ENCODE data around the gene BFSP1. TPM values are rescaled to one million over a fixed set of nuclear protein-coding genes. Genes with fewer than 3 reads are reported as not detected.
A peak's percentile ranks its signal among the peaks of the same experiment; 100 is the strongest.

The BFSP1 gene
- total RNA-seq (1 to 10 TPM; 1.8 to 2.2 TPM), polyA plus RNA-seq (ENCODE audit: insufficient read length in 2 of 2) (1 to 10 TPM; 2.6 to 3.1 TPM)
- long read RNA-seq, donor 1 = 0 reads
- long read RNA-seq, donor 2 = 0 reads
- long read RNA-seq, donor 3, partial matches to known transcripts = 483 of 529 reads
- long read RNA-seq, donor 3, other reads (novel, unspliced or antisense) = 45 of 529 reads
- long read RNA-seq, donor 4, partial matches to known transcripts = 710 of 746 reads
- long read RNA-seq, donor 4, other reads (novel, unspliced or antisense) = 36 of 746 reads

GRCh38 chr20:17530716-17531664, at the start of gene BFSP1:
Gene BFSP1, minus strand, starts transcription at chr20:17531379. Its CDS starts 50 bp downstream, at chr20:17531329.
- Histone ChIP-seq H3K36me3 (ENCODE audit: control insufficient read depth, insufficient read depth, low read length) (no peaks in the 10 kb centered on the region), H3K4me1 (ENCODE audit: control insufficient read depth, insufficient read depth, low read length) (peaks cover 10% of the 10 kb centered on the region), H3K27me3 (ENCODE audit: control insufficient read depth, insufficient read depth, low read length) (peaks cover 2% of the 10 kb centered on the region), H3K4me3 (ENCODE audit: low read depth, low read length) (peak within 1 kb of the TSS; percentile 38), H3K9me3 (ENCODE audit: control insufficient read depth, insufficient read depth, low read length) (no peaks in the 10 kb centered on the region), H3K27ac (ENCODE audit: low read depth, low read length) (no peak within 1 kb of the TSS)
- under 1% methylated on average over 111 of the region's 111 CpGs for WGBS (ENCODE audit: insufficient coverage)
- DNase-seq (ENCODE audit: low read depth in 4 of 6, low spot score in 6 of 6) = peak in 2 of 6 donors; percentile 78 to 80

- H3K4me3 ChIP-seq (ENCODE audit: low read depth, low read length) = no peak overlapping the region
- H3K4me1 ChIP-seq (ENCODE audit: control insufficient read depth, insufficient read depth, low read length) = no peaks in the 10 kb centered on the region
- 90% methylated on average over 2 of the region's 2 CpGs for WGBS (ENCODE audit: insufficient coverage)
- H3K27me3 ChIP-seq (ENCODE audit: control insufficient read depth, insufficient read depth, low read length) = no peaks in the 10 kb centered on the region
- no peak for DNase-seq (ENCODE audit: low read depth in 4 of 6, low spot score in 6 of 6)
- H3K36me3 ChIP-seq (ENCODE audit: control insufficient read depth, insufficient read depth, low read length) = no peaks in the 10 kb centered on the region
- H3K27ac ChIP-seq (ENCODE audit: low read depth, low read length) = no peak overlapping the region
- no peaks in the 10 kb centered on the region for H3K9me3 ChIP-seq (ENCODE audit: control insufficient read depth, insufficient read depth, low read length)
Observed at GRCh38 chr20:17580895-17581294, 49.7 kb upstream of the BFSP1 start.

GRCh38 chr20:17579369-17580039, 48.3 kb upstream of the BFSP1 start:
- Histone ChIP-seq H3K27ac (ENCODE audit: low read depth, low read length) (no peak overlapping the region), H3K27me3 (ENCODE audit: control insufficient read depth, insufficient read depth, low read length) (no peaks in the 10 kb centered on the region), H3K4me1 (ENCODE audit: control insufficient read depth, insufficient read depth, low read length) (no peaks in the 10 kb centered on the region), H3K36me3 (ENCODE audit: control insufficient read depth, insufficient read depth, low read length) (no peaks in the 10 kb centered on the region), H3K9me3 (ENCODE audit: control insufficient read depth, insufficient read depth, low read length) (no peaks in the 10 kb centered on the region), H3K4me3 (ENCODE audit: low read depth, low read length) (no peak overlapping the region)
- 94% methylated on average over 2 of the region's 4 CpGs for WGBS (ENCODE audit: insufficient coverage)
- DNase-seq (ENCODE audit: low read depth in 4 of 6, low spot score in 6 of 6) = no peak

- H3K4me3 ChIP-seq (ENCODE audit: low read depth, low read length) = no peak overlapping the region
- DNase-seq (ENCODE audit: low read depth in 4 of 6, low spot score in 6 of 6) = no peak
- H3K9me3 ChIP-seq (ENCODE audit: control insufficient read depth, insufficient read depth, low read length) = no peaks in the 10 kb centered on the region
- H3K4me1 ChIP-seq (ENCODE audit: control insufficient read depth, insufficient read depth, low read length) = no peaks in the 10 kb centered on the region
- H3K36me3 ChIP-seq (ENCODE audit: control insufficient read depth, insufficient read depth, low read length) = no peaks in the 10 kb centered on the region
- no CpG with 5 or more reads among the region's 8 CpGs for WGBS (ENCODE audit: insufficient coverage)
- no peak overlapping the region for H3K27ac ChIP-seq (ENCODE audit: low read depth, low read length)
- H3K27me3 ChIP-seq (ENCODE audit: control insufficient read depth, insufficient read depth, low read length) = no peaks in the 10 kb centered on the region
Observed at GRCh38 chr20:17576215-17576614, 45.0 kb upstream of the BFSP1 start.

GRCh38 chr20:17573463-17573862, 42.3 kb upstream of the BFSP1 start:
- H3K27me3 ChIP-seq (ENCODE audit: control insufficient read depth, insufficient read depth, low read length) = no peaks in the 10 kb centered on the region
- peaks cover 5% of the 10 kb centered on the region for H3K4me1 ChIP-seq (ENCODE audit: control insufficient read depth, insufficient read depth, low read length)
- no peak overlapping the region for H3K27ac ChIP-seq (ENCODE audit: low read depth, low read length)
- no peaks in the 10 kb centered on the region for H3K9me3 ChIP-seq (ENCODE audit: control insufficient read depth, insufficient read depth, low read length)
- no CpG with 5 or more reads among the region's 3 CpGs for WGBS (ENCODE audit: insufficient coverage)
- H3K4me3 ChIP-seq (ENCODE audit: low read depth, low read length) = no peak overlapping the region
- DNase-seq (ENCODE audit: low read depth in 4 of 6, low spot score in 6 of 6) = no peak
- H3K36me3 ChIP-seq (ENCODE audit: control insufficient read depth, insufficient read depth, low read length) = no peaks in the 10 kb centered on the region

GRCh38 chr20:17572034-17572638, 41.0 kb upstream of the BFSP1 start:
- H3K27me3 ChIP-seq (ENCODE audit: control insufficient read depth, insufficient read depth, low read length) = no peaks in the 10 kb centered on the region
- peaks cover 5% of the 10 kb centered on the region for H3K4me1 ChIP-seq (ENCODE audit: control insufficient read depth, insufficient read depth, low read length)
- H3K27ac ChIP-seq (ENCODE audit: low read depth, low read length) = no peak overlapping the region
- DNase-seq (ENCODE audit: low read depth in 4 of 6, low spot score in 6 of 6) = no peak
- H3K36me3 ChIP-seq (ENCODE audit: control insufficient read depth, insufficient read depth, low read length) = no peaks in the 10 kb centered on the region
- WGBS (ENCODE audit: insufficient coverage) = no CpG with 5 or more reads among the region's 7 CpGs
- no peak overlapping the region for H3K4me3 ChIP-seq (ENCODE audit: low read depth, low read length)
- no peaks in the 10 kb centered on the region for H3K9me3 ChIP-seq (ENCODE audit: control insufficient read depth, insufficient read depth, low read length)

GRCh38 chr20:17571153-17571527, 40.0 kb upstream of the BFSP1 start:
- Histone ChIP-seq H3K36me3 (ENCODE audit: control insufficient read depth, insufficient read depth, low read length) (no peaks in the 10 kb centered on the region), H3K27ac (ENCODE audit: low read depth, low read length) (no peak overlapping the region), H3K4me3 (ENCODE audit: low read depth, low read length) (peak overlapping the region; percentile 87), H3K4me1 (ENCODE audit: control insufficient read depth, insufficient read depth, low read length) (peaks cover 5% of the 10 kb centered on the region), H3K9me3 (ENCODE audit: control insufficient read depth, insufficient read depth, low read length) (no peaks in the 10 kb centered on the region), H3K27me3 (ENCODE audit: control insufficient read depth, insufficient read depth, low read length) (no peaks in the 10 kb centered on the region)
- peak in 2 of 6 donors; percentile 14 to 45 for DNase-seq (ENCODE audit: low read depth in 4 of 6, low spot score in 6 of 6)
- 0% methylated on average over 2 of the region's 6 CpGs for WGBS (ENCODE audit: insufficient coverage)

- Histone ChIP-seq H3K4me3 (ENCODE audit: low read depth, low read length) (peak overlapping the region; percentile 87), H3K4me1 (ENCODE audit: control insufficient read depth, insufficient read depth, low read length) (peaks cover 5% of the 10 kb centered on the region), H3K27me3 (ENCODE audit: control insufficient read depth, insufficient read depth, low read length) (no peaks in the 10 kb centered on the region), H3K9me3 (ENCODE audit: control insufficient read depth, insufficient read depth, low read length) (no peaks in the 10 kb centered on the region), H3K27ac (ENCODE audit: low read depth, low read length) (peak overlapping the region; percentile 92), H3K36me3 (ENCODE audit: control insufficient read depth, insufficient read depth, low read length) (no peaks in the 10 kb centered on the region)
- under 1% methylated on average over 40 of the region's 43 CpGs for WGBS (ENCODE audit: insufficient coverage)
- peak in 5 of 6 donors; percentile 43 to 86 (median 62) for DNase-seq (ENCODE audit: low read depth in 4 of 6, low spot score in 6 of 6)
Observed at GRCh38 chr20:17570347-17571152, 39.4 kb upstream of the BFSP1 start.

All from spinal cord (tissue), 10 donors.